Measurements from ENCODE around the gene TMED10.
"Not testable (repeated sequence)": the region's sequence is repeated elsewhere in the genome, so short reads cannot be mapped to it uniquely, and the experiment has no call there.

The TMED10 gene

GRCh38 chr14:75191100-75191499 is 14.7 kb upstream of the TMED10 start:
- DNase-seq, result no peak

GRCh38 chr14:75190023-75190422 is 13.6 kb upstream of the TMED10 start:
- no peak for DNase-seq

GRCh38 chr14:75188520-75189268 is 12.3 kb upstream of the TMED10 start:
- peak in 17 of 58 donors; percentile 2 to 68 (median 20) for DNase-seq

GRCh38 chr14:75188086-75188485 is 11.7 kb upstream of the TMED10 start:
- DNase-seq, result no peak

GRCh38 chr14:75186953-75187352 is 10.5 kb upstream of the TMED10 start:
- DNase-seq, result no peak

GRCh38 chr14:75185251-75186040 is 9.0 kb upstream of the TMED10 start:
- no peak for DNase-seq

GRCh38 chr14:75184492-75184891 is 8.1 kb upstream of the TMED10 start:
- DNase-seq, result no peak

- DNase-seq, result no peak
Observed at GRCh38 chr14:75184039-75184438, 7.6 kb upstream of the TMED10 start.

GRCh38 chr14:75183225-75183624 is 6.8 kb upstream of the TMED10 start:
- no peak for DNase-seq

GRCh38 chr14:75182821-75183220 is 6.4 kb upstream of the TMED10 start:
- no peak for DNase-seq

GRCh38 chr14:75182163-75182562 is 5.8 kb upstream of the TMED10 start:
- DNase-seq, result not testable (repeated sequence)

GRCh38 chr14:75181293-75182062 is 5.1 kb upstream of the TMED10 start:
- no peak for DNase-seq

GRCh38 chr14:75175677-75176141 is 703 bp downstream of the TMED10 start:
- no peak for DNase-seq

GRCh38 chr14:75174066-75174465 is 2.3 kb downstream of the TMED10 start:
- DNase-seq, result no peak

GRCh38 chr14:75170772-75171171 is 5.6 kb downstream of the TMED10 start:
- DNase-seq, result no peak

GRCh38 chr14:75168586-75169335 is 7.7 kb downstream of the TMED10 start:
- DNase-seq, result no peak

GRCh38 chr14:75167325-75167724 is 9.1 kb downstream of the TMED10 start:
- DNase-seq, result no peak

- peak in 54 of 58 donors; percentile 12 to 92 (median 62) for DNase-seq
Observed at GRCh38 chr14:75165586-75166391, 10.6 kb downstream of the TMED10 start.

- DNase-seq, result no peak
Observed at GRCh38 chr14:75164809-75165208, 11.6 kb downstream of the TMED10 start.

- no peak for DNase-seq
Observed at GRCh38 chr14:75163677-75164076, 12.7 kb downstream of the TMED10 start.
